Gastroesophageal sphincter (tissue), 4 donors: ENCODE data around the gene PREX1. TPM values are rescaled to one million over a fixed set of nuclear protein-coding genes. Genes with fewer than 3 reads are reported as not detected.

Experiments
- ATAC-seq: fragments of 150-250 bp; one replicate; pipeline ENCODE4 v1.9.1; 2016; ENCODE audit warnings: mild to moderate bottlenecking, moderate library complexity
- H3K27ac ChIP-seq, 4 donors: fragments of 200-600 bp; sonication (generic) in 3 of 4; 1 replicate in 3 of 4; 2 replicates in 1 of 4; pipeline ENCODE4 v1.5.1; 2016 to 2019
- H3K27me3 ChIP-seq: fragments of 200-600 bp; sonication (generic); one replicate; pipeline ENCODE4 v1.5.1; 2019
- H3K36me3 ChIP-seq, 2 donors: fragments of 200-600 bp; sonication (generic); one replicate each; pipeline ENCODE4 v1.5.1; 2019; ENCODE audit warnings: control low read depth in 1 of 2
- H3K4me1 ChIP-seq, 3 donors: fragments of 200-600 bp; sonication (generic); 1 replicate in 2 of 3; 2 replicates in 1 of 3; pipeline ENCODE4 v1.5.1; 2016 to 2019; ENCODE audit warnings: control low read depth in 2 of 3
- H3K4me3 ChIP-seq, 2 donors: fragments of 200-600 bp; sonication (generic); one replicate each; pipeline ENCODE4 v1.5.1; 2019; ENCODE audit warnings: mild to moderate bottlenecking in 1 of 2, moderate library complexity in 1 of 2
- H3K9me3 ChIP-seq, 3 donors: fragments of 200-600 bp; sonication (generic); one replicate each; pipeline ENCODE4 v1.5.1; 2017 to 2019; ENCODE audit warnings: control low read depth in 2 of 3
- CTCF ChIP-seq, 4 experiments: fragments of 200-600 bp in 2 of 4; fragments of 450-650 bp in 2 of 4; sonication (generic) in 1 of 4; IDR thresholded peaks; one replicate each; pipeline ENCODE4 v1.5.1; 2017 to 2019; ENCODE audit warnings: antibody characterized with exemption in 4 of 4, mild to moderate bottlenecking in 2 of 4, moderate library complexity in 2 of 4
- EP300 ChIP-seq: sonication (generic); formaldehyde crosslinking; IDR thresholded peaks from one replicate; pipeline ENCODE4 v1.6.1; 2017; ENCODE audit warnings: antibody characterized with exemption, mild to moderate bottlenecking
- POLR2A ChIP-seq, 2 donors: fragments of 450-650 bp; IDR thresholded peaks; one replicate each; pipeline ENCODE4 v1.6.1; 2017; ENCODE audit warnings: antibody characterized with exemption in 2 of 2, mild to moderate bottlenecking in 2 of 2, moderate library complexity in 1 of 2
- POLR2AphosphoS5 ChIP-seq: sonication (generic); formaldehyde crosslinking; IDR thresholded peaks from one replicate; pipeline ENCODE4 v1.6.1; 2017; ENCODE audit warnings: antibody characterized with exemption
- WGBS, 2 donors: methylation state at CpG; one replicate each; pipeline ENCODE4 v1.1.5; 2018; ENCODE audit warnings: low coverage in 1 of 2; 5-methylcytosine and 5-hydroxymethylcytosine counted together
- total RNA-seq, 4 donors: library from RNA; depleted of rRNA; stranded (reverse); fragments of >200 nt; gene quantifications; one replicate each; pipeline ENCODE4 v1.1.0, GENCODE V29; 2016

PREX1 gene
- total RNA-seq, 4 donors from 2014 or later: 16.3 to 35.7 (median 20.0) TPM

- Histone ChIP-seq H3K36me3 (no peaks in the 10 kb centered on the region), H3K4me1 (peaks cover 0 to 18% (median 0%) of the 10 kb centered on the region in 3 donors), H3K27ac (no peak overlapping the region), H3K4me3 (no peak overlapping the region), H3K9me3 (peaks cover 0 to 15% (median 0%) of the 10 kb centered on the region in 3 donors), H3K27me3 (peaks cover 10% of the 10 kb centered on the region)
- 100% methylated on average over 1 of the region's 1 CpG for WGBS, 2 donors
- no peak for TF ChIP-seq EP300
- no peak for TF ChIP-seq CTCF (IDR thresholded peaks at IDR 0.05)
- no peak for TF ChIP-seq POLR2A (IDR thresholded peaks at IDR 0.05)
- no peak for TF ChIP-seq POLR2AphosphoS5
- no peak for ATAC-seq
Observed at GRCh38 chr20:48807051-48807450, 20.7 kb downstream of the PREX1 start.

GRCh38 chr20:48805716-48806115, 22.1 kb downstream of the PREX1 start:
- no peak for TF ChIP-seq POLR2AphosphoS5
- H3K36me3 ChIP-seq: no peaks in the 10 kb centered on the region
- no peak for ATAC-seq
- H3K4me3 ChIP-seq: no peak overlapping the region
- no peak overlapping the region for H3K27ac ChIP-seq
- H3K27me3 ChIP-seq: peaks cover 10% of the 10 kb centered on the region
- WGBS, 2 donors: 100% methylated on average over 2 of the region's 5 CpGs; no CpG with 5 or more reads in 1 of the 2 donors
- H3K4me1 ChIP-seq: peaks cover 0 to 18% (median 0%) of the 10 kb centered on the region in 3 donors
- H3K9me3 ChIP-seq: peaks cover 0 to 15% (median 0%) of the 10 kb centered on the region in 3 donors

GRCh38 chr20:48805286-48805685, 22.5 kb downstream of the PREX1 start:
- peaks cover 0 to 18% (median 0%) of the 10 kb centered on the region in 3 donors for H3K4me1 ChIP-seq
- TF ChIP-seq EP300 (no peak), CTCF (IDR thresholded peaks at IDR 0.05) (no peak), POLR2AphosphoS5 (no peak), POLR2A (IDR thresholded peaks at IDR 0.05) (no peak)
- WGBS, 2 donors: 53% methylated on average over 3 of the region's 8 CpGs; no CpG with 5 or more reads in 1 of the 2 donors
- ATAC-seq: no peak
- no peak overlapping the region for H3K4me3 ChIP-seq
- peaks cover 0 to 15% (median 0%) of the 10 kb centered on the region in 3 donors for H3K9me3 ChIP-seq
- no peaks in the 10 kb centered on the region for H3K36me3 ChIP-seq
- H3K27ac ChIP-seq: no peak overlapping the region
- H3K27me3 ChIP-seq: peaks cover 10% of the 10 kb centered on the region

- H3K4me1 ChIP-seq: peaks cover 0 to 18% (median 0%) of the 10 kb centered on the region in 3 donors
- peaks cover 10% of the 10 kb centered on the region for H3K27me3 ChIP-seq
- peaks cover 0 to 15% (median 0%) of the 10 kb centered on the region in 3 donors for H3K9me3 ChIP-seq
- no peak overlapping the region for H3K4me3 ChIP-seq
- 90 to 94% methylated on average over 3 to 15 of the region's 16 CpGs for WGBS, 2 donors
- no peak for ATAC-seq
- no peaks in the 10 kb centered on the region for H3K36me3 ChIP-seq
- no peak for TF ChIP-seq CTCF (IDR thresholded peaks at IDR 0.05)
- H3K27ac ChIP-seq: no peak overlapping the region
Observed at GRCh38 chr20:48804300-48804980, 23.4 kb downstream of the PREX1 start.

- Histone ChIP-seq H3K27ac (no peak overlapping the region), H3K4me1 (peaks cover 0 to 19% (median 0%) of the 10 kb centered on the region in 3 donors), H3K27me3 (peaks cover 10% of the 10 kb centered on the region), H3K9me3 (peaks cover 0 to 15% (median 0%) of the 10 kb centered on the region in 3 donors), H3K4me3 (no peak overlapping the region), H3K36me3 (no peaks in the 10 kb centered on the region)
- ATAC-seq: no peak
- TF ChIP-seq POLR2AphosphoS5 (no peak), POLR2A (IDR thresholded peaks at IDR 0.05) (no peak), EP300 (no peak), CTCF (IDR thresholded peaks at IDR 0.05) (no peak)
- 87 to 93% methylated on average over 4 to 5 of the region's 10 CpGs for WGBS, 2 donors
Observed at GRCh38 chr20:48803176-48804053, 24.4 kb downstream of the PREX1 start.
